HFFc6 (cell line): ENCODE data around the gene ABHD8. TPM values are rescaled to one million over a fixed set of nuclear protein-coding genes. Genes with fewer than 3 reads are reported as not detected.

Experiments used
- DNase-seq: peaks from one replicate; pipeline ENCODE4 v3.0.0-alpha.2; 2018
- H3K27ac Mint-ChIP-seq: 2 replicates; pipeline ENCODE4 v1.8.0; 2020; ENCODE audit warnings: mild to moderate bottlenecking, mixed read lengths
- H3K27me3 Mint-ChIP-seq: 2 replicates; pipeline ENCODE4 v1.8.0; 2021; ENCODE audit warnings: mild to moderate bottlenecking, moderate library complexity, mixed read lengths; ENCODE audit not compliant: insufficient read depth
- H3K36me3 Mint-ChIP-seq: 2 replicates; pipeline ENCODE4 v1.8.0; 2021; ENCODE audit warnings: low read depth, mixed read lengths
- H3K4me1 Mint-ChIP-seq: 2 replicates; pipeline ENCODE4 v1.8.0; 2020; ENCODE audit warnings: low read depth, mixed read lengths
- H3K4me3 Mint-ChIP-seq: 2 replicates; pipeline ENCODE4 v1.8.0; 2020; ENCODE audit warnings: mild to moderate bottlenecking, moderate library complexity, mixed read lengths
- H3K9me3 Mint-ChIP-seq: 2 replicates; pipeline ENCODE4 v1.8.0; 2020; ENCODE audit warnings: mild to moderate bottlenecking, mixed read lengths
- total RNA-seq, 6 experiments: library from RNA; stranded (reverse); fragmentation: NEBNext Ultra II Directional; extraction: Animal tissue kit (Norgen Biotek cat#: 25700); gene quantifications; 2 replicates in 1 of 6; 3 replicates in 5 of 6; pipeline ENCODE4 v1.2.3, GENCODE V29; 2021
- TF ChIP-seq, protein P1 (sequence below): fragments of 200-600 bp; sonication (generic); IDR thresholded peaks from 2 replicates; pipeline ENCODE4 v1.5.0; 2021; ENCODE audit warnings: antibody characterized with exemption, mild to moderate bottlenecking

ABHD8 gene
- total RNA-seq, 6 experiments from 2014 or later, result 6.7 to 9.9 (median 8.9) TPM

DNA sequence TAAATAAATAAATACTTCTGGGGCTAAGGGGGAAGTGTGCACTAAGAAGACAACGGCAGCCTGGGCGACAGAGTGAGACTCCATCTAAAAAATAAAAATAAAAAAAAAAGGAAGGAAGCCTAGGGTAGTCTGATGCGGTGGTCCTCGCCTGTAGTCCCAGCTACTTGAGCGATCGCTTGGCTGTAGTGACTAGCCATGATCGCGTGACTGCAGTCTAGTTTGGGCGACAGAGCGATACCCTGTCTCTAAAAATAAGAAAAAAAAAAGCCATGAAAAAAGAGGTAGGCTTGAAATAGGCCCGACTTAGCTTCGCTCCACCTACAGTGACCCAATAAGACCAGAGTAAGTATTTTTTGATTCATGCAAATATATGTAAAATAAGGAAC is 36.6 kb downstream of the ABHD8 start:
- peaks cover 12% of the 10 kb centered on the region for H3K36me3 Mint-ChIP-seq
- TF ChIP-seq, protein P1, sequence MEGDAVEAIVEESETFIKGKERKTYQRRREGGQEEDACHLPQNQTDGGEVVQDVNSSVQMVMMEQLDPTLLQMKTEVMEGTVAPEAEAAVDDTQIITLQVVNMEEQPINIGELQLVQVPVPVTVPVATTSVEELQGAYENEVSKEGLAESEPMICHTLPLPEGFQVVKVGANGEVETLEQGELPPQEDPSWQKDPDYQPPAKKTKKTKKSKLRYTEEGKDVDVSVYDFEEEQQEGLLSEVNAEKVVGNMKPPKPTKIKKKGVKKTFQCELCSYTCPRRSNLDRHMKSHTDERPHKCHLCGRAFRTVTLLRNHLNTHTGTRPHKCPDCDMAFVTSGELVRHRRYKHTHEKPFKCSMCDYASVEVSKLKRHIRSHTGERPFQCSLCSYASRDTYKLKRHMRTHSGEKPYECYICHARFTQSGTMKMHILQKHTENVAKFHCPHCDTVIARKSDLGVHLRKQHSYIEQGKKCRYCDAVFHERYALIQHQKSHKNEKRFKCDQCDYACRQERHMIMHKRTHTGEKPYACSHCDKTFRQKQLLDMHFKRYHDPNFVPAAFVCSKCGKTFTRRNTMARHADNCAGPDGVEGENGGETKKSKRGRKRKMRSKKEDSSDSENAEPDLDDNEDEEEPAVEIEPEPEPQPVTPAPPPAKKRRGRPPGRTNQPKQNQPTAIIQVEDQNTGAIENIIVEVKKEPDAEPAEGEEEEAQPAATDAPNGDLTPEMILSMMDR, result no peak
- peaks cover 15% of the 10 kb centered on the region for H3K4me1 Mint-ChIP-seq
- H3K27me3 Mint-ChIP-seq, result peaks cover 4% of the 10 kb centered on the region
- H3K4me3 Mint-ChIP-seq, result peak overlapping the region; percentile 96; the same call in 1 of the 2 replicates
- peaks cover 4% of the 10 kb centered on the region; the same call in 1 of the 2 replicates for H3K9me3 Mint-ChIP-seq
- peak overlapping the region; percentile 91; the same call in 1 of the 2 replicates for H3K27ac Mint-ChIP-seq
- DNase-seq, result no peak

DNA sequence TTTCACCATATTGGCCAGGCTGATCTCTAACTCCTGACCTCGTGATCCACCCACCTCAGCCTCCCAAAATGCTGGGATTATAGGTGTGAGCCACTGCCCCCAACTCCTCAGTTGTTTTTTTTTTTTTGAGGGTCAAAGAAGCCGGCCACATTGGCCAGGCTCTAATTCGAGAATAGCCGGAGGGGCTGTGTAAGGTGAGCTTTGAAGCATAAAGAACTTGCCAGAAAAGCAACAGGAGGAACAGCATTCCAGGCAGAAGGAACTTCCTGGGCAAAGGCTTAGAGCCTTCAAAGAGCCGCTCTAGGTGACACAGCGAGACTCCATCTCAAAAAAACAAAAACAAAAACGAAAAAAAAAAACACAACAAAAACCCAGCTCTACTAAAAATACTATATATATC is 37.2 kb downstream of the ABHD8 start:
- no peak for DNase-seq
- TF ChIP-seq, protein P1, result no peak
- Mint-ChIP-seq H3K36me3 (peaks cover 12% of the 10 kb centered on the region), H3K27ac (no peak overlapping the region), H3K27me3 (peaks cover 5% of the 10 kb centered on the region), H3K9me3 (peaks cover 4% of the 10 kb centered on the region; the same call in 1 of the 2 replicates), H3K4me3 (no peak overlapping the region), H3K4me1 (peaks cover 16% of the 10 kb centered on the region)

DNA sequence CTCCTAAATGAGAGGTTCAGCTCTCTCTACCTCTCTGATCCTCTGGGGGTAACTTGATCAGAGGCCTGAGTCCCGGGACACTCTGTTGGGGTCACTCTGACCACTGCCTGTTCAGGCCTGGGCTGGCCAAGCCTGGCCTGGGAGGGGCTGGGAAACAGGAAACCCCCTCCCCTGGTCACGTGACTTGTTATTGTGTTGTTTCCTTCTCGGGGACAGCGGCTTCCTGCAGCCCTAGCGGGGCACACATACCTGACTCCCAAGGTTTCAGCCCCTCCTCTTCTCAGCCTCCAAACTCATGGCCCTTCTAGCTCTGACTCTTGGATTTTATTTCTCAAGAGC is 38.6 kb downstream of the ABHD8 start, which contains the start of gene USHBP1:
USHBP1 (minus strand) TSS at position 105 of the 339 bp plus-strand sequence. CDS start 446 bp downstream, outside the sequence.
- Mint-ChIP-seq H3K27ac (no peak within 1 kb of the TSS), H3K4me1 (peaks cover 21% of the 10 kb centered on the region), H3K9me3 (peaks cover 9% of the 10 kb centered on the region; the same call in 1 of the 2 replicates), H3K4me3 (no peak within 1 kb of the TSS), H3K36me3 (peaks cover 8% of the 10 kb centered on the region), H3K27me3 (peaks cover 8% of the 10 kb centered on the region)
- no peak for DNase-seq
- TF ChIP-seq, protein P1, result no peak

DNA sequence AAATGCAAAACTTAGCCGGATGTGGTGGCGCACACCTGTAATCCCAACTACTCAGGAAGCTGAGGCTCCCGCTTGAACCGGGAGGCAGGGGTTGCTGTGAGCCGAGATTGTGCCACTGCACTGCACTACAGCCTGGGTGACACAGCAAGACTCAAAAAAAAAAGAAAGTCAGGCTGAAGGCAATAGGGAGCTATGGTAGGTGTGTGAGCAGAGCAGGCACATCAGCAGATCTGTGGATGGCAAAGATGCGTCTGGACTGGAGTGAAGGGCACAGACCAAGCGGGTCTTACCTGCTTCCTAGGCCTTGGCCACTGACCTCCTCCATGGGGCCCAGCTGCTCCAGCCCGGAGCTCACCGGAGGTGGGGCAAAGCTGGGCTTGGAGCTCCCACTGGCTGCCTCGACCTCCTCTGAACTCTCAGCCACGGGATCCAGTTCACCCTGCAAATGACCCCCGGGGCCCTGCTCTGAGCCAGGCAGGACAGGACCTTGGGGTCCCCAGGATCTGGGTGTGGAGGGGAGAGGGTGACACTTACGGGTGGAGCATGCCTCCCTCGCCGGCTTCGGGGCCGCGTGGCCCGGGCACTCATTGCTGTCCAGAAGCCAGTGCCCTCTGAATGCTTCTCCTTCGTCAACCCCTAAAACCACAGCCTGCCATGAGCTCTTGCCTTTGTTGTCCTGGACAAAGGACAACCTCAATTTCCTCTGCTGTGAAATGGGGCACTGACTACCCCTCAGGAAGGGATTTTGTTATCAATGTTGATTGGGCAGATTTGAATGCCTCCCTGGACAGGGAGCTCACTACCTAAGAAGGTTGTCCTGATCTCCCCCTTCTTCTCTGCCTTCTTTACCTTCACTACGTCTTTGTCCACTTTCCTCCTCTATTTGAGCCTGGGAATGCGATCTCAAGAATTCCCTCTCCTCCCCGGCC is 39.2 kb downstream of the ABHD8 start:
- no peak for DNase-seq
- TF ChIP-seq, protein P1, result no peak
- Mint-ChIP-seq H3K36me3 (peaks cover 11% of the 10 kb centered on the region), H3K9me3 (peaks cover 9% of the 10 kb centered on the region; the same call in 1 of the 2 replicates), H3K27me3 (peaks cover 10% of the 10 kb centered on the region), H3K4me1 (peaks cover 21% of the 10 kb centered on the region), H3K27ac (no peak overlapping the region), H3K4me3 (no peak overlapping the region)

DNA sequence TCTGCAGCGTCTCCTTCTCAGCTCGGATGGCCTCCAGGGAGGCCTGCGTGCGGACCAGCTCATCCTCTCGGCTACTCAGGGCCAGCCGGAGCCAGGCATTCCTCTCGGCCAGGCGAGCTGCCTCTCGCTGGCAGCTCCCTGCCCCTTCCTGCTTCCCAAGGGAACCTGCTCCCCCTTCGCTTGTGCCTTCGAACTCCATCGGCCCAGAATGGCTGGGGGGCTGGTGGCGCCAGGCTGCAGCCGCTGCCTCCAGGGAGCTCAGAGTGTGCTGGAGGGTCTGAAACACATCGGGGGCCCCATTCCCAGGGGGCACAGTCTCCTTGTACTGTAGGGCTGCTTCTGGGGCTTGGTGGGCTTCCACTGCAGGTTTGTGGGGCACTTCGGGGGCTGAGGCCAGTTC is 40.7 kb downstream of the ABHD8 start:
- no peak for DNase-seq
- Mint-ChIP-seq H3K27me3 (peaks cover 10% of the 10 kb centered on the region), H3K36me3 (peaks cover 11% of the 10 kb centered on the region), H3K4me3 (no peak overlapping the region), H3K4me1 (peaks cover 12% of the 10 kb centered on the region), H3K27ac (no peak overlapping the region), H3K9me3 (peaks cover 9% of the 10 kb centered on the region; the same call in 1 of the 2 replicates)
- TF ChIP-seq, protein P1, result no peak
